Astrocyte of the spinal cord (primary cell): ENCODE measurements around the gene RNF31.

ENCODE experiments used
- DNase-seq: peaks from one replicate; pipeline ENCODE4 v3.0.0; 2011; ENCODE audit warnings: low read depth, low spot score
- H3K4me3 ChIP-seq: 2 replicates; pipeline ENCODE4 v1.5.1; 2011; ENCODE audit warnings: low read depth, mild to moderate bottlenecking, low read length, moderate library complexity
- in situ Hi-C: cut with HindIII; loops from 2 replicates; pipeline ENCODE4 v1.10.0; 2017; ENCODE audit warnings: low sequenced_read_pairs
- TF ChIP-seq, protein P1 (sequence below): IDR thresholded peaks from 2 replicates; pipeline ENCODE4 v1.5.1; 2012; ENCODE audit warnings: low read depth, mild to moderate bottlenecking, low read length, inconsistent platforms

The RNF31 gene

DNA sequence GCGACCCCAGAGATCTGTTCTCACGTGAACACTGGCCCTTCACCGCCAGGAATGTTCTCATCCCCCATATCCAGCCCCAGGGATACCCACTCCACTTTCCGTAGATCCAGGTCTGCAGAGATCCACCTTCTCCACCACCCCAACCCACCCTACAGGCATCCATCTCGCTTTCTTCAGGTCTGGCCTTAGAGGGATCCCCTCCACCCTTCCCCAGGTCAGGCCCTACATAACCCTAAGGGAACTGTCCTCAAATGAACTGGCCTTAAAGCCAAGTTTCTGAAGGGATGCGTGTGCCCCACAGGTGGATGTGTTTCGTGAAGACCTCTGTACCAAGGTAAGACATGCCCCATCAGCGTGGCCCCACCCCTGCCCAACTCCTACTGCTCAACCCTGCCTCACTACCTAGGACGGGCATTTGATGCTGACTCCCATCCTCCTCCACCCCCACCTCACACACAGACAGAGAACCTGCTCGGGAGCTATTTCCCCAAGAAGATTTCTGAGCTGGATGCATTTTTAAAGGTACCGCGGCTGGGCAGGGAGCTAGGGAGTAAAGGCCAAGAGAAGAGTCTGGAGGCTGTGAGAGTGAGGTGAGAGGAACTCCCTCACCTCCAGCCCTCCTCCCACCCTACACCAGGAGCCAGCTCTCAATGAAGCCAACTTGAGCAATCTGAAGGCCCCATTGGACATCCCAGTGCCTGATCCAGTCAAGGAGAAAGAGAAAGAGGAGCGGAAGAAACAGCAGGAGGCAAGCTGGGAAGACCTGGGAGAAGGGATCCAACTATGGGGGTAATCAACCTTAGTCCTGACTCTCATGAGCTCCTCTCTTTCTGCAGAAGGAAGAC lies 10.4 kb upstream of the RNF31 start:
- in situ Hi-C loops, result no loop called here
- TF ChIP-seq, protein P1, sequence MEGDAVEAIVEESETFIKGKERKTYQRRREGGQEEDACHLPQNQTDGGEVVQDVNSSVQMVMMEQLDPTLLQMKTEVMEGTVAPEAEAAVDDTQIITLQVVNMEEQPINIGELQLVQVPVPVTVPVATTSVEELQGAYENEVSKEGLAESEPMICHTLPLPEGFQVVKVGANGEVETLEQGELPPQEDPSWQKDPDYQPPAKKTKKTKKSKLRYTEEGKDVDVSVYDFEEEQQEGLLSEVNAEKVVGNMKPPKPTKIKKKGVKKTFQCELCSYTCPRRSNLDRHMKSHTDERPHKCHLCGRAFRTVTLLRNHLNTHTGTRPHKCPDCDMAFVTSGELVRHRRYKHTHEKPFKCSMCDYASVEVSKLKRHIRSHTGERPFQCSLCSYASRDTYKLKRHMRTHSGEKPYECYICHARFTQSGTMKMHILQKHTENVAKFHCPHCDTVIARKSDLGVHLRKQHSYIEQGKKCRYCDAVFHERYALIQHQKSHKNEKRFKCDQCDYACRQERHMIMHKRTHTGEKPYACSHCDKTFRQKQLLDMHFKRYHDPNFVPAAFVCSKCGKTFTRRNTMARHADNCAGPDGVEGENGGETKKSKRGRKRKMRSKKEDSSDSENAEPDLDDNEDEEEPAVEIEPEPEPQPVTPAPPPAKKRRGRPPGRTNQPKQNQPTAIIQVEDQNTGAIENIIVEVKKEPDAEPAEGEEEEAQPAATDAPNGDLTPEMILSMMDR, result no peak
- DNase-seq, result no peak

GRCh38 chr14:24137529-24138395 lies 9.5 kb upstream of the RNF31 start:
- TF ChIP-seq, protein P1, result no peak
- no peak for DNase-seq
- in situ Hi-C loops, result no loop called here
- no peak overlapping the region for H3K4me3 ChIP-seq

More for the DNA sequence above, 10.4 kb upstream of the RNF31 start:
- peak overlapping the region; percentile 62 for H3K4me3 ChIP-seq

- no peak for DNase-seq
- in situ Hi-C loops, result no loop called here
- no peak overlapping the region for H3K4me3 ChIP-seq
- TF ChIP-seq, protein P1, result no peak
Observed at GRCh38 chr14:24138396-24139271, 8.7 kb upstream of the RNF31 start.

DNA sequence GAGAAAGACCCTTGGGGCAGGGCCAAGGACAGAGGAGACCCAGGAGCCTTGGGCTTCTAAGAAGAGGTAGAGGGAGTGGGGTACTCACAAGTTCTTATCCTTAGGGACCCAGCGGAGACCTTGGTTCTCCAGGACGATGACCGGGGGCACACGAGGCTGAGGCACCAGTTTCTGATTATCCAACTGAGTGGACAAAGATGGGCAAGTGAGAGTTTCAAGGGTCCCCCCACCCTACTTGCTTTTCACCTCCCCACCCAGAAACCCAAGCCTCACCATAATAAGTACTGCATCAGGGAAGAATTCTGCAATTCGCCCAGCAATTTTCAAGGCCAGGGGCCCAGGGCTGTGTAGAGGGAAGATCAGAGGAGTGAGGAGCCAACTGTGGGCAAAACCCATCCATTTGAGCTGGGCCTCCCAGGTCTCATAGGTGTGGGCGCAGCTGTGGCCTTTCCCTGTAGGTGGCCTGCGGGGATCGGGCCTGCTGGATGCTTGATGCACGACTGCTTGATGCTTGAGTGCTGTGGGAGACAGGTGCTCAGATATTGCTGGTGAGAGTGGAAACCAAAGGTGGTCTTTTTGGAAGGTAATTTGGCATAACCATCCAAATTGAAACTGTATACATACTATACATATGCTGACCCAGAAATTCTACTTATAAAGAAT lies 7.9 kb upstream of the RNF31 start:
- TF ChIP-seq, protein P1, result no peak
- peak overlapping the region; percentile 7 for H3K4me3 ChIP-seq
- in situ Hi-C loops, result no loop called here
- DNase-seq, result no peak

DNA sequence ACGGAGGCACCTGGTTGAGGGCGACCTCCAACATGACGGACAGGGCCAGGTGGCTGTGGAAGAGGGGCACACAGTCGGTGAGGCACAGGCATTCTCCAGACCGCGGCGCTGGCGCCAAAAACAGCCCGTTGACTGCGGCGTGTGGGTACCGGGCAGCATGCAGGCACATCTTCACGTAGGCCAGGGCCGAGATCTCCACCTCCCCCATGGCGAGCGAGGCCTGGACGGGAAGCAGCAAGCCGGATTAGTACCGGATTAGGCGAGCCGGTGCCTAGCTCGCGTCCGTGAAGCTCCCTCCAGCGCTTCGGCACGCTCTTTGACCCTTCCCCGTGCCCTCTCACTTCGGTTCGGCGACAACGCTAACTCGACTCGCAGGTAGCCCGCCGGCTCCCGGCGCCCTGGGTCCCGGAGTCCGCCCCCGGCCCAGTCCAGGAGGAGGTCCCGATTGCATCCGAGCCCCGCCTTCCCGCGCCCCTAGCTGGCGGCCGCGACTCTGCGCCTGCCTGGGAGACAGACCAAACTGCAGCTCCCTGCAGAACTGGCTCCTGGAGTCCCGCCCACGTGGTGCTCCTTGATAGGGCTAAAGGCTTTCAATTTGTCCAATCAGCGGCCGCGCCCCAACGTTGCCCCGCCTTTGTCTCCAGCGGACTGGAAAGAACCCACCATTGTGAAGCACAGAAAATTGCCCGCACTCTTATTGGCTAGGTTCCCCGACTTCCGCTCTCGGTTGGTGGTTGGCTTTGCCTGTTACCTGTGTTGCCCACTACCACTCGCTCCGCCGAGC lies 6.0 kb upstream of the RNF31 start, which contains the start of gene EMC9:
TSS of gene EMC9 (minus strand) at position 495 of the 784 bp plus-strand sequence. CDS start at position 208, 287 bp downstream.
- in situ Hi-C loops, result no loop called here
- TF ChIP-seq, protein P1, result peak; percentile 23
- peak; percentile 100 for DNase-seq
- H3K4me3 ChIP-seq, result peak within 1 kb of the TSS; percentile 84
